ENCODE results near the gene SH3BGRL2.
"Not testable (repeated sequence)": the region's sequence is repeated elsewhere in the genome, so short reads cannot be mapped to it uniquely, and the experiment has no call there.

The SH3BGRL2 gene

DNA sequence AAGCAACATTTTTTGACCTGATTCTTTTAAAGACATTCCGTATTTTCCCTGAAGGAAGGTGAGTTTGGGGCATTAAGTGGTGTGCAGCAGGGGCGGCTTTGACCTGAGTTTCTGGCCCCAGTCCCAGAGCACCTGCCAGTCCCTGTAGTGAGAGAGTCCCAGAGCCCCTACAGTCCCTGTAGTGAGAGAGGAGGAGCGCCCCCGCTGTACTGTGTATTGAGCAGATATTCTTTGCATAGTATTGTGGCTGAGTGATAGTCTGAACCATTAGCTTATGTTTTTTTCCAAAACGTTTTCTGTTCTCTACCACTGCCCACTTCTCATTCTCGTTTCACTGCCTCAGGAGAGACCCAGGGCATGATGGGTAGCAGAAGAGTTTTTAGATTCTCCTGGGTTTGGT, 17.2 kb upstream of the SH3BGRL2 start:
- H3K27ac ChIP-seq (ENCODE audit: low read depth in 2 of 2, low read length in 2 of 2): no peak overlapping the region
- no peaks in the 10 kb centered on the region for H3K9me3 ChIP-seq (ENCODE audit: control insufficient read depth in 2 of 2, low read length in 2 of 2)
- no peaks in the 10 kb centered on the region for H3K36me3 ChIP-seq (ENCODE audit: control insufficient read depth in 2 of 2, insufficient read depth in 2 of 2, low read length in 2 of 2)
- H3K9ac ChIP-seq (ENCODE audit: low read depth in 1 of 2, low read length in 2 of 2): no peak overlapping the region
- H3K4me1 ChIP-seq (ENCODE audit: control insufficient read depth in 2 of 2, insufficient read depth in 2 of 2, low read length in 2 of 2): peaks cover 9 to 14% of the 10 kb centered on the region in 2 donors
- no peaks in the 10 kb centered on the region for H3K27me3 ChIP-seq (ENCODE audit: control insufficient read depth in 2 of 2, insufficient read depth in 2 of 2, low read length in 2 of 2)
- H3K4me3 ChIP-seq (ENCODE audit: low read length in 2 of 2): no peak overlapping the region

DNA sequence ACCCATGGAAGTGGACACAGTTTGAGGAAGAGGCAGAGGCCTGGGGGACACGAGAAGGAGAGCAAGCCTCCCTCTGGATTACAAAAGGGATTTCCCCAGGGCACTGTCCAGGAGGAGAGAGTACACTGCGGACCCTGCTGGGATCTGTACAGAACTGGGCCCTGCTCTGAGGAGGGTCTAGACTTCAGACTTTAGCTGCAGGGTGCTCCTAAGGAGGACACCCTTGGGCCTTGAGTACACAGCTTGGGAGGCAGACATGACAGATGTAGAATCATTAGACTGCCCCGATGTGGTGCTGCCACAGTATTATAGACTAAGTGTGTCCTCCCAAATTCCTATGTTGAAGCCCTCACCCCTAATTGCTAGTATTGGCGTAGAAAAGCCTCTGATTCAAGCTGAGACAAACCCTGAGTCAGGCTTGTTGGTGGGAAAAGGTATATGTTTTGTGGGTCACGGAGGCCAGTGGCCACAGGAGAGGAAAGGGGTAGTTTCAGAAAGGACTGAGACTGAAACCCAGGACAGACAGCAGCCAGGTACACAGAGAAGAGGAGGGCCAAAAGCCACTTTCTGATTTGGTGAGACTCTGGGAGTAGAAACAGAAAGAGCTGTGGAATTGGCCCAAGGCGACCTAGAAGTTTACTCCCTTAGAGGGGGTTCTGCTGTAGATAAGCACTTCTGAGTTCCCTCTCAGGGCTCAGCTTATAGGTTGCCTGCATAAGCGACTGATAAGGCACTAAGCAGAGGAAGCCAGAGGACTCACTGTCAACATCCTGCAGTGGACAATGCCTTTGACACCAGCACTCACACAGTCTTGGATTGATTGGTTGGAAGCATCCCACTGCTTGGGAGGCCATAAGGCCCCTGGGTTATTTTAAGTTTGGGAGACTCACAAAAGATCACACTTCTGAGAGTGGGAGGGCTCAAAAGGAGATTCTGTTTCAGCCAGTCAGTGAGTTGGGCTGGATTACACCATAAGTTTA, 16.5 kb upstream of the SH3BGRL2 start:
- no peaks in the 10 kb centered on the region for H3K27me3 ChIP-seq (ENCODE audit: control insufficient read depth in 2 of 2, insufficient read depth in 2 of 2, low read length in 2 of 2)
- no peaks in the 10 kb centered on the region for H3K9me3 ChIP-seq (ENCODE audit: control insufficient read depth in 2 of 2, low read length in 2 of 2)
- H3K4me3 ChIP-seq (ENCODE audit: low read length in 2 of 2): no peak overlapping the region
- H3K27ac ChIP-seq (ENCODE audit: low read depth in 2 of 2, low read length in 2 of 2): no peak overlapping the region
- H3K4me1 ChIP-seq (ENCODE audit: control insufficient read depth in 2 of 2, insufficient read depth in 2 of 2, low read length in 2 of 2): peaks cover 4 to 7% of the 10 kb centered on the region in 2 donors
- H3K9ac ChIP-seq (ENCODE audit: low read depth in 1 of 2, low read length in 2 of 2): no peak overlapping the region
- no peaks in the 10 kb centered on the region for H3K36me3 ChIP-seq (ENCODE audit: control insufficient read depth in 2 of 2, insufficient read depth in 2 of 2, low read length in 2 of 2)

DNA sequence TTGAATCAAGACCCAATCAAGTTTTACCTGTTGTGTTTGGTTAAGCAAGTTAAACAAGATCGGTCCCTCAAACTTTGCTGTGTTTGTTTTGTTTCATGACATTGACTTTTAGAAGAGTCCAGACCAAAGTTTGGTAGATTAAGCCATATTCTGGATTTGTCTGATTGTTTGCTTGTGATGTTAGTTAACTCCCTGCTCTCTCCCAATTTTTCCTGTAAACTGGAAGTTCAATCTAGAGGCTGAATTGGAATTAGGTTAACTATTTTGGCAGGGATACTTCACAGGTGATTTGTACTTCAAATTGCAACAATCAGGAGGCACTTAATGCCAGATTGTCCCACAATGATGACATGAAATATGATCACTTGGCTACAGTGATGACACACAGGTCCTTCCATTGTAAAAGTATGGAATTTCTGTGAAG, 13.6 kb upstream of the SH3BGRL2 start:
- Histone ChIP-seq H3K27ac (ENCODE audit: low read depth in 2 of 2, low read length in 2 of 2) (no peak overlapping the region), H3K4me3 (ENCODE audit: low read length in 2 of 2) (no peak overlapping the region), H3K9me3 (ENCODE audit: control insufficient read depth in 2 of 2, low read length in 2 of 2) (no peaks in the 10 kb centered on the region), H3K9ac (ENCODE audit: low read depth in 1 of 2, low read length in 2 of 2) (no peak overlapping the region), H3K27me3 (ENCODE audit: control insufficient read depth in 2 of 2, insufficient read depth in 2 of 2, low read length in 2 of 2) (no peaks in the 10 kb centered on the region), H3K36me3 (ENCODE audit: control insufficient read depth in 2 of 2, insufficient read depth in 2 of 2, low read length in 2 of 2) (no peaks in the 10 kb centered on the region), H3K4me1 (ENCODE audit: control insufficient read depth in 2 of 2, insufficient read depth in 2 of 2, low read length in 2 of 2) (no peaks in the 10 kb centered on the region)

DNA sequence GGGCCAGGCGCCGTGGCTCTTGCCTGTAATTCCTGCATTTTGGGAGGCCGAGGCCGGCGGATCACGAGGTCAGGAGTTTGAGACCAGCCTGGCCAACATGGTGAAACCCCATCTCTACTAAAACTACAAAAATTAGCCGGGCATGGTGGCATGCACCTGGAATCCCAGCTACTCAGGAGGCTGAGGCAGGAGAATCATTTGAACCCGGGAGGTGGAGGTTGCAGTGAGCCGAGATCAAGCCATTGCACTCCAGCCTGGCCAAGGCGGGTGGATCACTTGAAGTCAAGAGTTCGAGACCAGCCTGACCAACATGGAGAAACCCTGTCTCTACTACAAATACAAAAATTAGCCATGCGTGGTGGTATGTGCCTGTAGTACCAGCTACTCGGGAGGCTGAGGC, 12.7 kb upstream of the SH3BGRL2 start:
- H3K4me3 ChIP-seq (ENCODE audit: low read length in 2 of 2); H3K36me3 ChIP-seq (ENCODE audit: control insufficient read depth in 2 of 2, insufficient read depth in 2 of 2, low read length in 2 of 2); H3K9ac ChIP-seq (ENCODE audit: low read depth in 1 of 2, low read length in 2 of 2); H3K27ac ChIP-seq (ENCODE audit: low read depth in 2 of 2, low read length in 2 of 2); H3K4me1 ChIP-seq (ENCODE audit: control insufficient read depth in 2 of 2, insufficient read depth in 2 of 2, low read length in 2 of 2); H3K9me3 ChIP-seq (ENCODE audit: control insufficient read depth in 2 of 2, low read length in 2 of 2); H3K27me3 ChIP-seq (ENCODE audit: control insufficient read depth in 2 of 2, insufficient read depth in 2 of 2, low read length in 2 of 2): not testable (repeated sequence)

DNA sequence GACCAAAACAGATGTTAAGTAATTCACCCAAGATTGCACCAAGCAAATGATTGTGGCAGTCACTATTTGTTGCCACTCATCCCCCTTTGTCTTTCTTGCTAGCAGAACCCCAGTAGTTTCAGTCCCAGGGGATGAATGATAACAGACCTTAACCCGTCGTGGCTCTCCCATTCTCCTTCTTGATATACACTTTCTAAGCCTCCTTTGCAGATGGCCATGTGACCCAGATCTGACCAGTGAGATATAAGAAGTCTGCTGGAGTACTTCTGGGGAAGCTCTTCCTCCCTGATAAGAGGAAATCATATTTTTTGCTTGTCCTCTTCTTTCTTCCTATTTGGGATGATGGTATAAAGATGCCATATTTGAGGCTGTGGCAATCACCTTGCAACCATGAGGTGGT, 9.6 kb upstream of the SH3BGRL2 start:
- no peak overlapping the region for H3K9ac ChIP-seq (ENCODE audit: low read depth in 1 of 2, low read length in 2 of 2)
- no peaks in the 10 kb centered on the region for H3K36me3 ChIP-seq (ENCODE audit: control insufficient read depth in 2 of 2, insufficient read depth in 2 of 2, low read length in 2 of 2)
- no peak overlapping the region for H3K4me3 ChIP-seq (ENCODE audit: low read length in 2 of 2)
- H3K4me1 ChIP-seq (ENCODE audit: control insufficient read depth in 2 of 2, insufficient read depth in 2 of 2, low read length in 2 of 2): no peaks in the 10 kb centered on the region
- H3K27me3 ChIP-seq (ENCODE audit: control insufficient read depth in 2 of 2, insufficient read depth in 2 of 2, low read length in 2 of 2): no peaks in the 10 kb centered on the region
- H3K9me3 ChIP-seq (ENCODE audit: control insufficient read depth in 2 of 2, low read length in 2 of 2): no peaks in the 10 kb centered on the region
- no peak overlapping the region for H3K27ac ChIP-seq (ENCODE audit: low read depth in 2 of 2, low read length in 2 of 2)

DNA sequence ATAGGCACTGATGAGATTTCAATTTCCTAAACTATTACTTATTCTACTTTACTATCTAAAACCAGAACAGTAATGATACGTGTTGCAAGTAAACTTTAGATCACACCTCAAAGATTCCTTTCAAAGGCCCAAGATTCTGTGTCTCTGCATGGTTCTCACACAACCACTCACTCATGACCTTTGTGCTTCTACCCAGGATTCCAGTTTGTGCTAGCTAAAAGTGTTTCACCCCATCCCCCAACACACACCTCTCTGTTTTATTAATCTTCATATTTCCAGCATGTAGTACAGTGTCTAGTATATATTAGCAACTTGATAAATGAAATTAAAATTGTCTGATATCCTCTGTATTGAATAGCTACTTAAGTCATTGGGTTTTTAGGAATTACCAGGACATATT, 8.8 kb upstream of the SH3BGRL2 start:
- H3K4me1 ChIP-seq (ENCODE audit: control insufficient read depth in 2 of 2, insufficient read depth in 2 of 2, low read length in 2 of 2): no peaks in the 10 kb centered on the region
- no peaks in the 10 kb centered on the region for H3K36me3 ChIP-seq (ENCODE audit: control insufficient read depth in 2 of 2, insufficient read depth in 2 of 2, low read length in 2 of 2)
- no peak overlapping the region for H3K27ac ChIP-seq (ENCODE audit: low read depth in 2 of 2, low read length in 2 of 2)
- no peaks in the 10 kb centered on the region for H3K9me3 ChIP-seq (ENCODE audit: control insufficient read depth in 2 of 2, low read length in 2 of 2)
- H3K4me3 ChIP-seq (ENCODE audit: low read length in 2 of 2): no peak overlapping the region
- no peak overlapping the region for H3K9ac ChIP-seq (ENCODE audit: low read depth in 1 of 2, low read length in 2 of 2)
- no peaks in the 10 kb centered on the region for H3K27me3 ChIP-seq (ENCODE audit: control insufficient read depth in 2 of 2, insufficient read depth in 2 of 2, low read length in 2 of 2)

DNA sequence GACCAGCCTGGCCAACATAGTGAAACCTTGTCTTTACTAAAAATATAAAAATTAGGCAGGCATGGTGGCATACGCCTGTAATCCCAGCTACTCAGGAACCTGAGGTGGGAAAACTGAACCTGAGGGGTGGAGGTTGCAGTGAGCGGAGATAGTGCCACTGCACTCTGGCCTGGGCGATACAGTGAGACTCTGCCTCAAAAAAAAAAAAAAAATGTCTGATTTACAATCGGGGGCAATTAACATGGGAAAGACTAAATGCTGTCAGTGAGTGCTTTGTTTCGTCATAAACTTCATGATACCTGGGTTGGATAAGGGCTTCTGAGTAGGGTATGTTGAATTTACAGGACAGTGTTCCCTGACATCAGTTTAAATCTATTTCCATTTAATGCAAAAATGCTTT, 8.0 kb upstream of the SH3BGRL2 start:
- Histone ChIP-seq H3K27me3 (ENCODE audit: control insufficient read depth in 2 of 2, insufficient read depth in 2 of 2, low read length in 2 of 2) (no peaks in the 10 kb centered on the region), H3K9me3 (ENCODE audit: control insufficient read depth in 2 of 2, low read length in 2 of 2) (no peaks in the 10 kb centered on the region), H3K9ac (ENCODE audit: low read depth in 1 of 2, low read length in 2 of 2) (no peak overlapping the region), H3K27ac (ENCODE audit: low read depth in 2 of 2, low read length in 2 of 2) (no peak overlapping the region), H3K4me1 (ENCODE audit: control insufficient read depth in 2 of 2, insufficient read depth in 2 of 2, low read length in 2 of 2) (no peaks in the 10 kb centered on the region), H3K4me3 (ENCODE audit: low read length in 2 of 2) (no peak overlapping the region), H3K36me3 (ENCODE audit: control insufficient read depth in 2 of 2, insufficient read depth in 2 of 2, low read length in 2 of 2) (no peaks in the 10 kb centered on the region)

DNA sequence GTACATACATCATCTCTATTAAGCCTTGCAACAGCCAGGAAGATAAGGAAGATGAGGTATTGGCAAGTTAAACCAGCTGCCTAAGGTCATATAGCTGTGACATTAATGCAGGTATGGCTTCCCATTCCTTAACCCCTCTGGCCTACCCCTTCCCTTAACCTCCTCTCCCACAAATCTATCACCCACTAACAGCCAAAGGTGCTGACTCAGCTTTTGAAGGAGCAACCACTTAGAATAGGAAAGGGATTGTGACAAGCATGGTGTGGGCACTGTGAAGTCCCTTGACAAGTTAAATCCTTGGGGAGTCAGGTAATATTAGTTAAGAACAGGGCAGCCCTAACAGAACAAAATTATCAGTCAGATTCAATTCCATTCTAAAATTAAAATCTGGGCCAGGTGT, 5.4 kb upstream of the SH3BGRL2 start:
- H3K27me3 ChIP-seq (ENCODE audit: control insufficient read depth in 2 of 2, insufficient read depth in 2 of 2, low read length in 2 of 2): no peaks in the 10 kb centered on the region
- H3K27ac ChIP-seq (ENCODE audit: low read depth in 2 of 2, low read length in 2 of 2): no peak overlapping the region
- H3K36me3 ChIP-seq (ENCODE audit: control insufficient read depth in 2 of 2, insufficient read depth in 2 of 2, low read length in 2 of 2): no peaks in the 10 kb centered on the region
- H3K9me3 ChIP-seq (ENCODE audit: control insufficient read depth in 2 of 2, low read length in 2 of 2): no peaks in the 10 kb centered on the region
- H3K9ac ChIP-seq (ENCODE audit: low read depth in 1 of 2, low read length in 2 of 2): no peak overlapping the region
- H3K4me1 ChIP-seq (ENCODE audit: control insufficient read depth in 2 of 2, insufficient read depth in 2 of 2, low read length in 2 of 2): peaks cover 0 to 8% of the 10 kb centered on the region in 2 donors
- H3K4me3 ChIP-seq (ENCODE audit: low read length in 2 of 2): no peak overlapping the region

DNA sequence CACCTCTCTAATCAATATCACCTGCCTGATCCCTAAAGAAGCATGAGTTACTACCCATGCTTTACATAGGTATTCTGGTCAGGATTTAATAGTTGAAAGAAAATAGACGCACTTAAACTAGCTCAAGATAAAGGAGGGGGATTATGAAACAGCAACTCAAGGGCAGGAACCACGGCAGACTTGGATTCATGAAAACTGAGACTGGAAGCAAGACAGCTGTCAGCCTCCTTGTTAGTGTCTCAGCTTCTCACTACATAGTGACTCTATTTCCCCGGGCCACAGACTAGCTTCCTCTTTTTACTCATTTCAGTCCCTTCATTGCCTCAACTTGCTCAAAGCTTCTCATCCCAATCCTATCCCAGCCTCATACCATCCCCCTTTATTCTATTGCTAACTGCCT, 4.3 kb upstream of the SH3BGRL2 start:
- Histone ChIP-seq H3K4me1 (ENCODE audit: control insufficient read depth in 2 of 2, insufficient read depth in 2 of 2, low read length in 2 of 2) (peaks cover 0 to 8% of the 10 kb centered on the region in 2 donors), H3K9ac (ENCODE audit: low read depth in 1 of 2, low read length in 2 of 2) (no peak overlapping the region), H3K4me3 (ENCODE audit: low read length in 2 of 2) (no peak overlapping the region), H3K27ac (ENCODE audit: low read depth in 2 of 2, low read length in 2 of 2) (no peak overlapping the region), H3K36me3 (ENCODE audit: control insufficient read depth in 2 of 2, insufficient read depth in 2 of 2, low read length in 2 of 2) (no peaks in the 10 kb centered on the region), H3K27me3 (ENCODE audit: control insufficient read depth in 2 of 2, insufficient read depth in 2 of 2, low read length in 2 of 2) (no peaks in the 10 kb centered on the region), H3K9me3 (ENCODE audit: control insufficient read depth in 2 of 2, low read length in 2 of 2) (no peaks in the 10 kb centered on the region)

DNA sequence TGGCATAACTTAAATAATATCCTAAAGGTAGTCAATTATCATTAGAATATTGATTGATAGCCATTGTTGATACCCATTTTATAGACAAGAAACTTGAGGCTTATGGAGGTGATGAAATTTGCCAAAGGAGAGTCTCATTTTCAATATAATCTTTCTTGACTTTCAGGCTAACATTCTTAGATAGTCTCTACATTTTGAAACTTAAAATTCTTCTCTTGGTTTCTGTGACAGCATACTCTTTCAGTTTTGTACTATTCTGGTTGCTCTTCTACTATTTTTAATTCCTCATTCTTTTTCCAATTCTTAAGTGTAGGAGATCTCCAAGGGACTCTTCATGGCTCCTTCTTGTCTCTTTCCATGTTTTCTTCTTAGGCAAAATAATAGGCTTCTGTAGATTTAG, 3.7 kb upstream of the SH3BGRL2 start:
- H3K9me3 ChIP-seq (ENCODE audit: control insufficient read depth in 2 of 2, low read length in 2 of 2): no peaks in the 10 kb centered on the region
- H3K4me3 ChIP-seq (ENCODE audit: low read length in 2 of 2): no peak overlapping the region
- no peaks in the 10 kb centered on the region for H3K27me3 ChIP-seq (ENCODE audit: control insufficient read depth in 2 of 2, insufficient read depth in 2 of 2, low read length in 2 of 2)
- H3K27ac ChIP-seq (ENCODE audit: low read depth in 2 of 2, low read length in 2 of 2): no peak overlapping the region
- peaks cover 0 to 8% of the 10 kb centered on the region in 2 donors for H3K4me1 ChIP-seq (ENCODE audit: control insufficient read depth in 2 of 2, insufficient read depth in 2 of 2, low read length in 2 of 2)
- H3K36me3 ChIP-seq (ENCODE audit: control insufficient read depth in 2 of 2, insufficient read depth in 2 of 2, low read length in 2 of 2): no peaks in the 10 kb centered on the region
- no peak overlapping the region for H3K9ac ChIP-seq (ENCODE audit: low read depth in 1 of 2, low read length in 2 of 2)
